Endothelial cell (in vitro differentiated cells): ENCODE results near the gene ZFAND3. TPM values are rescaled to one million over a fixed set of nuclear protein-coding genes. Genes with fewer than 3 reads are reported as not detected.

Experiments used
- DNase-seq: peaks from one replicate; pipeline ENCODE4 v3.0.0; 2021; ENCODE audit warnings: low spot score
- H3K27ac Mint-ChIP-seq: one replicate; pipeline ENCODE4 v1.8.0; 2021; ENCODE audit warnings: mixed read lengths, inconsistent platforms; ENCODE audit not compliant: unreplicated experiment
- H3K27me3 Mint-ChIP-seq: one replicate; pipeline ENCODE4 v1.8.0; 2021; ENCODE audit warnings: mild to moderate bottlenecking, moderate library complexity, mixed read lengths, inconsistent platforms; ENCODE audit not compliant: unreplicated experiment
- H3K36me3 Mint-ChIP-seq: one replicate; pipeline ENCODE4 v1.8.0; 2021; ENCODE audit warnings: mild to moderate bottlenecking, low read depth, mixed read lengths, inconsistent platforms; ENCODE audit not compliant: unreplicated experiment
- H3K4me1 Mint-ChIP-seq: one replicate; pipeline ENCODE4 v1.8.0; 2021; ENCODE audit warnings: mild to moderate bottlenecking, mixed read lengths, inconsistent platforms; ENCODE audit not compliant: unreplicated experiment
- H3K4me3 Mint-ChIP-seq: one replicate; pipeline ENCODE4 v1.8.0; 2021; ENCODE audit warnings: mild to moderate bottlenecking, mixed read lengths, inconsistent platforms; ENCODE audit not compliant: unreplicated experiment
- H3K9me3 Mint-ChIP-seq: one replicate; pipeline ENCODE4 v1.8.0; 2021; ENCODE audit warnings: mixed read lengths, inconsistent platforms; ENCODE audit not compliant: unreplicated experiment
- CTCF ChIP-seq: fragments of 200-600 bp; sonication (generic); IDR thresholded peaks from one replicate; pipeline ENCODE4 v1.5.0; 2021; ENCODE audit warnings: antibody characterized with exemption; ENCODE audit not compliant: unreplicated experiment
- total RNA-seq: library from RNA; stranded (reverse); fragmentation: NEBNext Ultra II Directional; extraction: Animal tissue kit (Norgen Biotek cat#: 25700); gene quantifications from one replicate; pipeline ENCODE4 v1.2.1, GENCODE V29; 2021; ENCODE audit not compliant: unreplicated experiment

The ZFAND3 gene
- total RNA-seq, 1 donor from 2014 or later = 96.3 TPM

- Mint-ChIP-seq H3K9me3 (no peaks in the 10 kb centered on the region), H3K4me3 (no peak overlapping the region), H3K27me3 (peaks cover 4% of the 10 kb centered on the region), H3K27ac (no peak overlapping the region), H3K36me3 (no peaks in the 10 kb centered on the region), H3K4me1 (peaks cover 2% of the 10 kb centered on the region)
- DNase-seq = no peak
- TF ChIP-seq CTCF = no peak
These were observed 107.1 kb downstream of the ZFAND3 start for GRCh38 chr6:37926661-37927060.

- DNase-seq = no peak
- H3K9me3 Mint-ChIP-seq = no peaks in the 10 kb centered on the region
- H3K4me1 Mint-ChIP-seq = peaks cover 2% of the 10 kb centered on the region
- no peak overlapping the region for H3K27ac Mint-ChIP-seq
- H3K27me3 Mint-ChIP-seq = peaks cover 4% of the 10 kb centered on the region
- no peaks in the 10 kb centered on the region for H3K36me3 Mint-ChIP-seq
- TF ChIP-seq CTCF = no peak
- no peak overlapping the region for H3K4me3 Mint-ChIP-seq
These were observed 108.7 kb downstream of the ZFAND3 start for GRCh38 chr6:37928217-37928616.

- no peak for TF ChIP-seq CTCF
- Mint-ChIP-seq H3K27ac (no peak overlapping the region), H3K27me3 (peaks cover 3% of the 10 kb centered on the region), H3K9me3 (no peaks in the 10 kb centered on the region), H3K4me1 (peaks cover 2% of the 10 kb centered on the region), H3K4me3 (no peak overlapping the region), H3K36me3 (no peaks in the 10 kb centered on the region)
- no peak for DNase-seq
These were observed 110.9 kb downstream of the ZFAND3 start for GRCh38 chr6:37930288-37930971.

GRCh38 chr6:37931066-37931465 lies 111.5 kb downstream of the ZFAND3 start:
- Mint-ChIP-seq H3K27ac (no peak overlapping the region), H3K27me3 (no peaks in the 10 kb centered on the region), H3K4me1 (peaks cover 5% of the 10 kb centered on the region), H3K36me3 (no peaks in the 10 kb centered on the region), H3K9me3 (no peaks in the 10 kb centered on the region), H3K4me3 (no peak overlapping the region)
- DNase-seq = no peak
- TF ChIP-seq CTCF = no peak

- Mint-ChIP-seq H3K9me3 (no peaks in the 10 kb centered on the region), H3K27ac (no peak overlapping the region), H3K36me3 (no peaks in the 10 kb centered on the region), H3K4me3 (no peak overlapping the region), H3K4me1 (peaks cover 23% of the 10 kb centered on the region), H3K27me3 (peaks cover 1% of the 10 kb centered on the region)
- no peak for TF ChIP-seq CTCF
- no peak for DNase-seq
These were observed 114.7 kb downstream of the ZFAND3 start for GRCh38 chr6:37934276-37934675.
